ENCODE results near the gene TSSK3.
"Not testable (repeated sequence)": the region's sequence is repeated elsewhere in the genome, so short reads cannot be mapped to it uniquely, and the experiment has no call there.

TSSK3 gene

DNA sequence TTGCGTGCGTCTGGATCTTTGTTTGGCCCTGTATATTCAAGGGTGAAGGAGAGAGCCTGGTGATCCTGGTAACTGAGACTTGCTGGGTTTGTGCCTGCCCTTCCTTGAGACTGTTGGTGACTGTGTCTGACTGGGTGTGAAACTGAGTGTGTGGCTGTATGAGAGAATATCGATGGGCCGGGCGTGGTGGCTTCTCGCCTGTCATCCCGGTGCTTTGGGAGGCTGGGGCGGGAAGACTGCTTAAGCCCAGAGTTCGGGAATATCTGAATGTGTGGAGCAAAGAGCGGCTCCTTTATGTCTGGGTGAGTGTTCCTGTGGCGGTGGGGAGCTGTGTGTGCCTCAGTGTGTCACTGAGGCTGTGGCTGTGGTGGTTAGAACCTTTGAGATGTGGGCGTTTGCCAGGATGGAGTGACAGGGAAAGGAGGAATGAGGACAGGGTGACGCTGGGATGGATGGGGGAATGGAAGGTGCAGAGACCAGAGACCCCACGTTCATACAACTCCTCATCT lies 23.6 kb upstream of the TSSK3 start:
- no peak for DNase-seq

DNA sequence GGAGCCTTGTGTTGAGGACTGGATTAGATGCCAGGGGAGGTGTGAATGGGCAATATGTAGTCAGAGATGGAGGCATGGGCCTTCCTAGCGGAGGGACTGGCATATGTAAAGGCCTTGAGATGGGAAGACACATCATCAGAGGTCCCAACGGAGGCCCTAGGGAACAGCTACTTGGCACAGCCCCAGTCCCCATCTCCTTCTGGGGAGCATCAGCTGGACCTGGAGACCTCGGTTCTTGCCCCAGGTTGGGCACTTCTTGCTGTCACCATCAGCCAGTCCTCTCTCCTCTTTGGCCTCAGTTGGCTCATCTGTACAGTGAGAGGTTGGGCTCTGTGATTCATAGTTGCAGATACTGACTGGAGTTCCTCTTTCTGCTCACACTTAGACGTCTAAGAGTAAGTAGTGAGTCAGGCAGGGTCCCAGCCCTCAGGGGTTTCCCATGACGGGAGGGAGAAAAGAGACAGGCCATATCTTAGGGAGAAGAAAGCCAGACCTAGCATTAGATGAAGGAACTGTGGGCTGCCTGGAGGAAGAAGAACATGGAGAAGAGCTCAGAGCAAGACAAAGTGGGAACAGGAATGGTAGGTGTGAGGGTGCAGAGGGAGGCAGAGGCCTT lies 22.9 kb upstream of the TSSK3 start:
- DNase-seq = peak; percentile 33

DNA sequence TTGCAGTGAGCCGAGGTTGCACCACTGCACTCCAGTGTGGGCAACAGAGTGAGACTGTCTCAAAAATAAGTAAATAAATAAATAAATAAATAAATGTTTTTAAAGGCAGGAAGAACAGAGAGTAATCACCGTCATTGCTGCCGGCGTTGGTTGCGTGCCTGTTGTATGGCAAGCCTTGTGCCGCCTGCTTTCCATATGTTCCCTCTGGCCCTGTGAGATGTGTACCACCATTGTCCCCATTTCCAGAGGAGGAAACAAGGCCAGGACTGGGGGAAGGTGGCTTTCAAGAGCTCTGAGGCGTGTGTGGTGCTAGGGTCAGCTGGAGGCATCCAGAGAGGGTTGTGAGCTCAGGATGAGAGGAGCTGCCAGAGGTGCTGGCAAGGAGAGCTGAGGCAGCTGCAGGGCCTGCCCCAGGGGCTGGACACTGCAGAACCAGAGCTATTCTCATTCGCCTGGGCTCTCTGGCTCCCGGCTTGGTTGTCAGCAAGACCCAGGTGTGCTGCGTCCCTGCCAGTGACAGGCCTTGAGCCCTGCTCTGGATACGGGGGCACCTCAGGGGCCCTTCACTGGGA lies 21.1 kb upstream of the TSSK3 start:
- no peak for DNase-seq

DNA sequence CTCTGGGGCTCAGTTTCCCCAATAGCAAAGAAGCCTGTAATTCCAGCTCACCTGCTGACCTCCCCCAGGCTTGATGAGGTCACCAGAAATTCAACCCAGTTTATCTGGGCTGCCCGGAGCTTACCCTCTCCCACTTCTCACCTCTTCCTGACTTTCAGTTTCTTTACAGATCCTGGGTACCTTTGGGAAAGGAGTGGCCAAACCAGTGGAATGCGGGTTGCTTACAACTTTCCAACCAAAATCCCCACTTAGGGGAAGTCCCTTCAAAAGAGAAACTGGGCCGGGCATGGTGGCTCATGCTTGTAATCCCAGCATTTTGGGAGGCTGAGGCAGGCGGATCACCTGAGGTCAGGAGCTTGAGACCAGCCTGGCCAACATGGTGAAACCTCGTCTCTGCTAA lies 20.4 kb upstream of the TSSK3 start:
- DNase-seq = no peak

DNA sequence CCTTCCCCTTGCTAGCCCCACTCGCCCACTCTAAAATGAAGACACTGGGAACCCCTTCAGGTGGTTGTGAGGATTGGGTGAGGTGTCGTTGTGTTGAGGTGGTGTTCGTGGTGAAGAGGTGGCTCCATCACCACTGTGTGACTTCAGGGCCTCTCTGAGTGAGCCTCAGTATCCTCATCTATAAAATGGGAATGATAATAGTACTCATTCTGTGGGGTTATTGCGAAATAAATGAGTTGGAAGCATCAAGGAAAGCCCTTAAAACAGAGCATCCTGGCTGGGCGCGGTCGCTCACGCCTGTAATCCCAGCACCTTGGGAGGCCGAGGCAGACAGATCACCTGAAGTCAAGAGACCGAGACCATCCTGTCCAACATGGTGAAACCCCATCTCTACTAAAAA lies 19.6 kb upstream of the TSSK3 start:
- no peak for DNase-seq

DNA sequence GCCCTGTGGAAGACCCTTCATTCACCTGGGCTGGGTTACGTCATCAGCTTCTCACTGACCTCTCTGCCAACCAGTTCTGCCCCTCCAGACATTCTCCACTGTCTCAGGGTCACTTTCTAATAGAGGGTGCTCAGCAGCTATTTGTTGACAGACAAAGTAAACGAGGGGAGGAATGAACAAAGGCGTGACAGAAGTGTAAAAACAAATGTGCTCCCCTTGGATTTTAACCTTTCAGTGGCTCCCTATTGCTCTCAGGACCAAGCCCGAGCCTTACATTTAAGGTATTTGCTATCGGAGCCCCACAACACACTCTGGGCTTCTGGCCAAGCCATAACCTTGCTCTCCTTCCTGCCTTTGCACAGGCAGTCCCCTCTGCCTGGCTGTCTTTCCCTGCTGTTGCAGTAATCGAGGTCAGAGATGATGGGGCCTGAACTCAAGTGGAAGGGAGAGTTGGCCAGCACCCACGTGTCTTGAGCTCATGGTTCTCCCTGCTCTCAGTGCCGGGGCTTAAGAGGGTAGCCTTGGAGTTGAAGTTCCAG lies 17.0 kb upstream of the TSSK3 start:
- peak; percentile 37 for DNase-seq

DNA sequence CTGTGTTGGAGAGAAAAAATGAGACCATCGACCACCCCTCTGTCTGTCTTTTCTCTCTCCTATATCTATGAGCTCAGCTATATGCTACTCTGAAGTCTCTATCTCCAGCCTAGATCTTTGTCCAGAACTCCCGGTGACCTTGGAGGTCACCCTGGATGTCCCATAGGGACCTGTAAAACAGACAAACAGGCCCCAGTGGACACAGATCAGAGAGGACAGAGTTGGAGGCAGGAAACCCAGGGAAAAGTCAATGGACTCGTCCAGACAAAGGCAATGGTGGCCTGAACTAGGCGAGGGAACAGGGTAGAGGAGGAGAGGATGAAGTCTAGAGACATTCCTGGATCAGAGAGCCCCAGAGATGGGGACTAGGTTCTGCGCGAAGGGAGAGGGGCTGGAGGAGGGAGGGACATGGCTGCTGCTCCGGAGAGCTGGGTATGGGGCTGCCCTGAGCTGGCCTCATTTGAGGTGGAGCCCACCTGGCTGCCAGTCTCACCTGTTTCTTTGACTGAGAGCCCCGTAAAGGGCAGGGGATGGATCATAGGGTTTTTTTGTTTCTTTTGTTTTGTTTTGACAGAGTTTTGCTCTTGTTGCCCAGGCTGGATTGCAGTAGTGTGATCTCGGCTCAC lies 15.7 kb upstream of the TSSK3 start:
- DNase-seq = no peak

DNA sequence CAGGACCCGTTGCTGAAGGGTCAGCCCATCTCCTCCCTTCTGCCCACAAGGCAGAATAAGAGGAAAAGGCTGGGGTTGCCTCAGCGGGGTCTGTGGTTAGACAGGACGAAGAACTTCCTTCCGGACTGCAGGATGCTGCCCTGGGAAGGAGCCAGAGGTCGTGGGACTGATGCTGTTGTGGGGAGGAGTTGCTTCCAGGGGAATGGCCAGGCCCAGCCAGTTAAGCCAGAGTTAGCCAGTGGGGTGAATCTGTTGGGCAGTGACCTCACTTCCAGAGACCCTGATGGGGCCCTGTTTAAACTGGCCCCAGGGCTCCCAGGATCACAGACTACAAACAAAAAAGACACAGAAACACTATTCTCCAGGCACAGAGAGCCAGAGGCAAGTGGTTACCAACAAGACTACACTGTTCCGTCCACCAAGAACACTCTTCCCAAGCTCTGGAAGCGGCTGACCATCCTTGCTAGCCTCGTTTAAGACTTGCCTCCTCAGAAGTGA lies 13.1 kb upstream of the TSSK3 start:
- no peak for DNase-seq

DNA sequence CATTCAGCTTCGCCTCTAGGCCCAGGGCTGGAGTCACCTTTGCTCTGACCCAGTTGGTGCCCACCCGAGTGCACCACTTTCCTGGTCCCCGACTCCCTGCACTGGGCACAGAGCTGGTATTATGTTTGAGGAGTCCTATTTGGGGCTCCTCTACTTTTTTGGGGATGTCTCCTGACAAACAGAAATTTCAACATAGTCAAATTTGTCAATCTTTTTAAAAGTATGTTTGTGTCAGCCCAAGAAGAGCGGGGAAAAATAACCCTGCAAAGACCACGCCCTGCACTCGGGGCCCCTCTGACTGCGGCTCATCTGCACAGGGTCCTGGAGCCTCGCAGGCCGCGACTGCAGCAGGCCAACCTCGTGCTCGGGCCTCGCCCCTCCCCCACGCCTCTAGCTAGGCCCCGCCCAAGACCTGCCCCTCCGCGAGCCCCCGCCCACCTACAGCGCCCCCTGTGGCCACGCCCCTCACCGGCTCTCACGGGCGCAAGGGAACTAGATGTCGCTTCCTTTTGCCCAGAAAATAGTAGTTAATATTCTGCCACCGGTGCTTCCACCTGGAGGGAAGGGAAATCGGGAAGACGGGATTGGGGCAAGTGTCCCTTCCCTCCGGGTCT lies 11.4 kb upstream of the TSSK3 start:
- DNase-seq = peak; percentile 62

DNA sequence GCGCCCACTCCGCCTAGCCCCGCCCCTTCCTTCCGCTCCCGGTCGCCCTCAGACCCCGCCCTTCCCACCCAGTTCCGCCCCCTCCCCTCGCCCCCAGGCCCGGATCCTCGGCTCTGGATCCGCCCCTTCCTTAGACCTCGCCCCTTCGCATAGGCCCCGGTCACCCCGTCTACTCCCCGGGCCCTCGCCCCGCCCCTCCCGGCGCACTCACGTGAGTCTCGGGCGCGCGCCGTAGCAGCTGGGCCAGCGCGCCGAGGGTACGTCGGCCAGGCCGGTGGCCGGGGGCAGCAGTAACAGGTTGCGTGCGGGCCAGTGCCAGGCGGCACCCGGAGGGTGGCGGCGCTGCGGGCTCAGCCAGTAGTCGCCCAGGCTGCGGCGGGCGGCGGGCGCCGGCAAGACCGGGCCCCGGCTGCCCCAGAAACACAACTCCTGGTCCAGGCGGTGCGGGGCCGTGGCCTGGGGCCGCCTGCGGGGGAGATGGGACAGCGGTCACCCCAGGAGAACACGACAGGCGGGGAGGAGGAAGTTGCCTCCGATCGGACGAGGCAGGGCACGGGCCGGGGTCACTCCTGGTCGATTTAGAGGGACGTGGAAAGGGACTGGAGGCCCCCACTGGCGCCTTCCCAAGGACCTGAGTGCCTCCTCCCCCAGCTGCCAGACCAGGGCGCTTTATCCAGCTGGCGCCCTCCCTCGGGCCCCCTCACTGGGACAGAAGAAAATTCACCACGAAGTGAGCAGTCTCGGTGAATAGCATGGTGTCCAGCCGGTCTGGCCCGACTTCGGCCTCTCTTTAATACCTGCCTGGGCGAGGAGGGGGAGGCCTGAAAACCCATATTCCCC lies 10.7 kb upstream of the TSSK3 start:
- peak; percentile 94 for DNase-seq

DNA sequence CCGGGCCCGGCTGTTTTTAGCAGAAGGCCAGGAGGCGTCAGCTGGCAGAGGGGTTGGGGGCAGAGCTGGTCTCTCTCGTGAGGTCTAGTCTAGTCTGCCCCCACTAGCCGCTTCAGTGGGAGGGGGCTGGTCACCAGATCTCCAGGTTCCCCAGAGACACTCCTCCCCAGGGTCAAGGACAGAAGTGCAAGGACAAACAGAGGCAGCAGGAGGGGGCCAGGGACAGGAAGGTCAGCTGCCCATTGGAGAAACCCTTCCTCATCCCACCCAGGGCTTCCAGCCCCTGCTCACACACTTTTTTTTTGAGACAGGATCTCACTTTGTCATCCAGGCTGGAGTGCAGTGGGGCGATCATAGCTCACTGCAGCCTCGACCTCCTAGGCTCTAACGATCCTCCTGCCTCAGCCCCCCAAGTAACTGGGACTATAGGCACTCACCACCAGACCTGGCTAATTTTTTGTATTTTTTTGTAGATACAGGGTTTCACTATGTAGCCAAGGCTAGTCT lies 10.0 kb upstream of the TSSK3 start:
- no peak for DNase-seq

DNA sequence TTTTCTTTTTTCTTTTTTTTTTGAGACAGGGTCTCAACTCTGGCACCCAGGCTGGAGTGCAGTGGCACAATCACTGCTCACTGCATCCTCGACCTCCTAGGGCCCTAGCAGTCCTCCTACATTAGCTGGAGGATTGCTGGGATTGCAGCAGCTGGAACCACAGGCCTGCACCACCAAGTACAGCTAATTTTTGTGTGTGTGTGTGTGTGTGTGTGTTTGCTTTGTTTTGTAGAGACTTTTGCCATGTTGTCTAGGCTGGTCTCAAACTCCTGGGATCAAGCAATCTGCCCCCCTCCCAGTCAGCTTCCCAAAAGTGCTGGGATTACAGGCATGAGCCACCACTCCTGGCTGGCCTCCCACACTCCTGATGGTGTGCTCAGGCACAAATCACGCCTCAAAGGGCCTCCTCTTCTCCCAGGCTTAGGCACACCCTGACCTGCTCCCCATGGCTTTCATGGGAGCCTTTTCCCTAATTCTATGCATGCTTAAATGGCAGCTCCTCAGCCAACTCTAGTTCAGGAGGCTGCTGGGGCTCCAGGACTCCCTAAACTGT lies 9.4 kb upstream of the TSSK3 start:
- DNase-seq = no peak

DNA sequence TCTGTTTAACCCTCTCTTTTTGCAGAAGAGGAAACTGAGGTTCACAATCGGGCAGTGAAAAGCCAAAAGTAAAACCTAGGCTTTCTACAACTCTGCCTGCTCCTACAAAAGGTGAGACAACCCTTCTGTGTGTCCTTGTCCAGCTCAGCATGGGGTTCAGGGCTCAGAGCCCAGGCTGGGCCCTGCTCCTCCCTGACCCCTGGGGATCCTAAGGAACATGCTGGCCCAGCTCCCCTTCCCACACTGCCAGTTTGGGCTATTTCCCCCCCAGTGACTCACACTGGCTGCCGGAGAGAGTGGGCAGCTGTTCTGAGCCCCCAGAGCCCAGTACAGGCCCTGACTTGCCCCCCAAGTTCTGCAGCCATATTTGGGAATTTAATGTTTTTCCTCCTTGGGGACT lies 8.9 kb upstream of the TSSK3 start:
- no peak for DNase-seq

DNA sequence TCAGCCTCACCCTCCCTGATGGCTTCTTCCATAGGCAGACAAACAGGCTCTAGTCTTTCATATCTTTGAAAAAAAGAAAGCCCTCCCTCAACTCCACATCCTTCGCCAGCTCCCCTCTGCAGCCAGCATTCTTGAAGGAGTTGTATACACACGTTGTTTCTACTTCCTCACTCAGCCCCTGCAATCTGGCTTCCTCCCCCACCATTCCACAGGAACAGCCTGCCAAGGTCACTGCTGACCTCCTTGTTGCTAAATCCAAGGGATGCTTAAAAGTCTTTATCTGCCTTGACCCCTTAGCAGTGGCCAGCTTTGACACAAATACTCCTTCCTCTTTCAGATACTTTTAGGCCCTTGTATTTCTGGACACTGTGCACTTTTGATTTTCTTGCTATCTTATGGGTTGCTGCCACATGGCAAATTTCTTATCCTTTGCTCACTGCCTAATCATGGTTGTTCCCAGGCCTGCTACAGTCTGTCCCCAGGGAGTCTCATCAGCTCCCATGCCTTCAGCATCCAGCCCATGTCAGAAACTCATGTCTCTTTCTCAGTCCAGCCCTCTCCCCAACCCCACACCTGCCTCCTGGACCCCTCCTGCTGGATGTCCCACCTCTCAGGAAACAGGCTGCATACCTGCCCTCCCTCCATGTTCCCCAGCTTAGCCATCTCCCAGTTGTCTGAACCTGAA lies 8.3 kb upstream of the TSSK3 start:
- peak; percentile 37 for DNase-seq

DNA sequence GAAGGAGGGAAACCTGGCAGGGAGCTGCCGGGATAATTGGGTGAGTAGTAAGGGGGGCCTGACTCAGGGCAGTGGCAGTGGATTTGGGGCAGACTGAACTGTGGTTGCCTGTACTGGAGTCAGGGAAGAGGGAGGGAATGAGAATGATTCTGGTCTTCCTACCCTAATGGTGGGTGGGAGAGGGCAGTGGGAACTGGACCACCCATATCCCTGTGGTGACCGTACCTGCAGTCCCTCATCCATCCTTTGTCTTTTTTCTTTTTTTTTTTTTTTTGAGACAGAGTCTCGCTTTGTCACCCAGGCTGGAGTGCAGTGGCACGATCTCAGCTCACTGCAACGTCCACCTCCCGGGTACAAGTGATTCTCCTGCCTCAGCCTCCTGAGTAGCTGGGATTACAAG lies 6.6 kb upstream of the TSSK3 start:
- not testable (repeated sequence) for DNase-seq

DNA sequence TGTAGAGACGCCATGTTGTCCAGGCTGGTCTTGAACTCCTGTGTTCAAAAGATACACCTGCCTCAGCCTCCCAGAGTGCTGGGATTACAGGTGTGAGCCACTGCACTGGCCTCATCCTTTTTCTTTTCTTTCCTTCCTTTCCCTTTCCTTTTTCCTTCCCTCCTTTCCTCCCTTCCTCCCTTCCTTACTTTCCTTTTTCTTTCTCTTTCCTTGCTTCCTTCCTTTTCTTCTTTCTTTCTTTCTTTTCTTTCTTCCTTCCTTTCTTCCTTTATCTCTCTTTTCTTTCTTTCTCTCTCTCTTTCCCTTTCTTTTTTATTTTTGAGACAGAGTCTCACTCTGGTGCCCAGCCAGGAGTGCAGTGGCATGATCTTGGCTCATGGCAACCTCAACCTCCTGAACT lies 5.9 kb upstream of the TSSK3 start:
- DNase-seq = no peak

DNA sequence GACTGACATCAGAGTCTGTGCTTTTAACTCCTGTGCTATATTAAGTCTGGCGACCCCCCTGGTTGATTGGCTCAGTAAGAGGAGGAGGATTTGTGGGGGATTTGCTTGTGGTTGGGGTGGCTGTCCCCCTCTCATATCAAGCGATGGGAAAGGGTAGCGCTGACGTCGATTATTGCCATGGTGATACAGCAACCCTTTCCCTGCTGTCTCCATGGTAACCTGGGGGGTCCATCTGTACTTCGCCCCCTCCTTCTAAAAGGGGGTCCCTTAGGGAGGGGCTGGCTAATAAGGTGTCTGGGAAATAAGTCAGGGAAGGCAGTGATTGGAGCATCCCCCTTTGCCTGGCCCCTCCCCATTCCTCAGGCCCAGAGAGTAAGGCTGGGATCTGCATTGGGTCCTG lies 4.7 kb upstream of the TSSK3 start:
- no peak for DNase-seq

DNA sequence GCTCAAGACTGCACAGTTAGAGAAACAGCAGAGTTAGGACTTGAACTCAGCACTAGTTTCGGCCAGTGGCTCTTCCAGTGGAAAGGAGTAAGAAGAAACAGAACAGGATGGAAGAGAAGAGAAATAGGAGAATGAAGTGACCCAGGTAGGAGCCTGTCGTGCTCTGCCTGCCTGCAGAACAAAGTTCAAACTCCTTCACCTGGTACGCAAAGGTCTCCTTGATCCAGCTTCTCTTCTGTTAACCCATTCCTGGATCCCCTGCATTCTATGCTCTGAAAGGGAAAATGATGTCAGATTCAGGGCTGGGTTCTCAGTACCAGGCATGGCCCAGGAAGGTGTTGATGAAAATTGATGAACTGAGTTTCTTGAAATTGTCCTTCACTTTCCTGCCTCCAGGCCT lies 3.9 kb upstream of the TSSK3 start:
- DNase-seq = no peak

DNA sequence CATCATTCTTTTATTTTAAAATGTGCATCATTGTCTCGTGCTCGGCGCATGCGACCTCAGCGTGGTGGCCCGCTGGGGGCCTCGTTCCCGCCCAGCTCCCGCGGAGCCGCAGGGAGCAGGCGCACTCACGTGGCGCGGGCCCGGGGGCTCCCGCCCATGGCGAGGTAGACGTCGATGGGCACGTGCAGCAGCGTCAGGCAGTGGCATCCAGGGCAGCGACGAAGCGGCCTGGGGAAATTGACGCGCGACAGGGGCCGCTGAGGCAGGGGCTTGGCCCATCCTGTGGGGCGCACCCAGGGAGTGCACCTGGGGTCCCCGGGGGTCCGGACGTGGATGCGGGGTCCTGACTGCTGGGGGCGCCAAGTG lies 1.0 kb upstream of the TSSK3 start:
- no peak for DNase-seq

DNA sequence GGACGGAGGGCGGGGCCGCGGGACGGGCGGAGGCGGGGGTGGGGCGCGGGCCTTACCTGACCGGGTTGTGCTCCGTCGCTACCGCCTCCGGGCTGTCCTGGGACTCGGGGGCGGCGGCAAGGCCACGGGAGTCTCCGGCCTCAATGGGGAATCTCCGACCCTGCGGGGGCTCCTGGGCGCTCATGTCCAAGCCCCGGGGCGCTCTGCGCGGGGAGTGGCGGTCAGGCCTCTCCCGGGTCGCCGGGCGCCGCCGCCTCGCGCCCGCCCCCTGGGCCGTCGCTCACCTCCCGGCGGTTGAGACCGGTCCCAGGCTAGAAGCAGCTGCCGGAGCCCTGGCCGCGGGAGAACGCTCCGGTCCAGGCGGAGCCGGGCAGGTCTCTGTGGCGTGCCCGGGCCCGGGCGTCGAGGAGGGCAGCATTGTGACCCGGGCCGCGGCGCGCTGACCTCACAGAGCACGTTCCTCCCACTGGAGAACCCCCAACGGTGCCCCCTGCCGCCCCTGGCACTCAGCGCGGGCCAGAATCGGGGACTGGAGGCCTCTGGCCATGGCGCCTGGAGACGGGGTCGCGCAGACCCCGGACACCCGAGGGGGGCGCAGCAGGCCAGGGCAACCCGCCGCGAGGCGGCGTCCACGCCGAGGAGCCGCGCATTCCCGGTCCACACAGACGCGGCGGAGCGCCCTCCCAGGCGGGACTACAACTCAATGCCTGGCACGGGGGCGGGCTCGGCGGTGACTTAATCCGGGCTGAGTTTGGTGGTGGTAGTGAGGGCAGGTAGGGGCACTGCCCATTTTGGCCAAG lies 465 bp upstream of the TSSK3 start:
- peak; percentile 16 for DNase-seq

DNA sequence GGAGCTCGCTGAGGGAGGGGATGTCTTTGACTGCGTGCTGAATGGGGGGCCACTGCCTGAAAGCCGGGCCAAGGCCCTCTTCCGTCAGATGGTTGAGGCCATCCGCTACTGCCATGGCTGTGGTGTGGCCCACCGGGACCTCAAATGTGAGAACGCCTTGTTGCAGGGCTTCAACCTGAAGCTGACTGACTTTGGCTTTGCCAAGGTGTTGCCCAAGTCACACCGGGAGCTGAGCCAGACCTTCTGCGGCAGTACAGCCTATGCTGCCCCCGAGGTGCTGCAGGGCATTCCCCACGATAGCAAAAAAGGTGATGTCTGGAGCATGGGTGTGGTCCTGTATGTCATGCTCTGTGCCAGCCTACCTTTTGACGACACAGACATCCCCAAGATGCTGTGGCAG lies 1.4 kb downstream of the TSSK3 start:
- no peak for DNase-seq

Data from fibroblast of skin of abdomen (primary cell).